ENCODE measurements around the gene PCDH8.
"Not testable (repeated sequence)": the region's sequence is repeated elsewhere in the genome, so short reads cannot be mapped to it uniquely, and the experiment has no call there.

Gene PCDH8

DNA sequence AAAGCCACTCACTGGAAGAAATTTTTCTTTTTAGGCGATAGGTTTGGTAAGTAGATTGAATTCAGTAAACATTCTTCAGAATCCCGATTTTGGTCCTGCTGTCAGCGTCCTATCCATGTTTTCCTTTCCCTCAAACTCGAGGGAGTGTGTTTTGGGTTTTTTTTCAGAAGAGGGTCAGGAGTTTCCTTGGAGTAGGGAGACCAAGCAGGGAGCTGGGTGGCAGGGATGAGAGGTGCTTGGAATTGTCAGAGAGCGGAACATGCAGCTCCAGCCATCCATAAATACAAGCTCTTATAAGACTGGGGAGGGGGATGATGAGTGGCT lies 1.6 kb upstream of the PCDH8 start:
- no peak for DNase-seq (ENCODE audit: low read depth)

DNA sequence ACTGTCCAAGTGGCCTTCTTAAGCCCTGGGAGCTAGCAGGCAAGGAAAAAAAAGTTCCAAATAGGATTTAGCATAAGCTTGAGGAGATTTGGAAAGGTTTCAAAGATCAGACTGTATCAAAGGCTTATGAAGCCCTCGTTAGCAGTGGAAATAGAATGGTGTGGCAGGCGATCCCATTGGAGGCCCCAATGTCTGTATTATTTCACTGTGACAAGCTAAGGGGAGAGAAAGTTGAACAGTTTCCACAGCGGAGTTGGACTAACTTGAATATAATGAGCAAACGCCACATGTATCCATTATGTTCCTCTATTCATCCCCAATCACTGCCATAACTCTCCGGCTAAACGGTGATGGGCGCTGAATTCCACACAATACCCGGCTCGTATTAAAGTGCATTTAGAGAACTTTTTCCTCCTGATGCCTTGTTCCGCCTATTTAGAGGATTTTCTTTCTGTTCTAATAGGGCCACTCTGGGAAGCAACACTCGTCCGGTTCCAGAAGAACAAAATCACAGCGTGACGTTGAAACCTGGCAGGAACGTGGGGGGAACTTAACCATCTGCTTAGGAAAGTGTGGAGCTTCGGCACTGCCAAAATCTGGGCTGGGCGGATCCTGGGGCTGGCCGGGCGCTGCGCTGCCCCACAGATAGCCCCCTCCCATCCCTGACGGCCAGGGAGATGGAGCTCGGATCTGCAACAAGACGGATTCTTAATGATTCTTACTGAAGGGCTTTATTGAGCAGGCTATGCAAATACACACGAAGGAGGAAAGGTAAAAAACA lies 1.0 kb upstream of the PCDH8 start:
- DNase-seq (ENCODE audit: low read depth): no peak

- DNase-seq (ENCODE audit: low read depth): no peak
These were observed 583 bp downstream of the PCDH8 start for GRCh38 chr13:52847682-52848432.

DNA sequence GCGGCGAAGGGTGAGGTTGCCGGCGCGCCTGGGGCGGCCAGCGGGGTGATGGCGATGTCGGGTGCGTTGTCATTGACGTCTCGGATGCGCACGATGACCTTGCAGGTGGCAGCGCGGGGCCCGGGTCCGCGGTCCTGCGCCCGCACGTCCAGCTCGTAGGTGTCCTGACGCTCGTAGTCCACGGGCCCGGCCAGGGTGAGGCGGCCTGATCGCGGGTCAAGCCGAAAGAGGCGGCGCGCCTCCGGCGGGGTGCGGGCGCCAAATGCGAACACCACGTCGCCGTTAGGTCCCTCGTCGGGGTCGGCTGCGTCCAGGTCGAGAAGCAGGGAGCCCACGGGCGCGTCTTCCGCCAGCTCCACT lies 1.1 kb downstream of the PCDH8 start:
- no peak for DNase-seq (ENCODE audit: low read depth)

DNA sequence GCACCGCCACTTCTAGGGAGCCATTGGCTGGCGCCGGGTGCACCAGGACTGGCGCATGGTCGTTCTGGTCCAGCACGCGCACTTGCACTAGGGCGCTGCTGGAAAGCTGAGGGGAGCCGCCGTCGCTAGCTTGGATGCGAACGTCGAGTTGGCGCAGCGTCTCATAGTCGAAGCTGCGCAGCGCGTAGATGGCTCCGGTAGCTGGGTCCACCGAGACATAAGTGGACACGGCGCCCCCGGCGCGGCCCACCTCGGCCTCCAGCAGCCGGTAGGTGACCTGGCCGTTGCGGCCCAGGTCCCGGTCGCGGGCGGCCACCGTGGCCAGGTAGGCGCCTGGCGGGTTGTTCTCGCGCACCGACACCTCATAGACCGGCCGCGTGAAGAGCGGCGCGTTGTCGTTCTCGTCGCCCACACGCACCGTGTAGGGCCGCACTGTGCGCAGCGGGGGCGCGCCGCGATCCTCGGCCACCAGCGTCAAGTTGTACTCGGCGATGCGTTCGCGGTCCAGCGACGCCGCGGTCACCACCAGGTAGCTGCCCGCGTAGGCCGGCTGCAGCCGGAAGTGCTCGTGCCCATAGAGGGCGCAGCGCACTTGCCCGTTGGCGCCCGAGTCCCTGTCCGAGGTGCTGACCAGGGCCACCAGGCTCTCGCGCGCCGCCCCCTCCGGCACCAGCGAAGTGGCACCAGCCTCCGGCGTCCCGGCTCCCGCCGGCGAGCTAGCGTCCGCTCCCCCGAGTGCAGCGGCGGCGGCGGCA lies 1.7 kb downstream of the PCDH8 start:
- DNase-seq (ENCODE audit: low read depth): no peak

DNA sequence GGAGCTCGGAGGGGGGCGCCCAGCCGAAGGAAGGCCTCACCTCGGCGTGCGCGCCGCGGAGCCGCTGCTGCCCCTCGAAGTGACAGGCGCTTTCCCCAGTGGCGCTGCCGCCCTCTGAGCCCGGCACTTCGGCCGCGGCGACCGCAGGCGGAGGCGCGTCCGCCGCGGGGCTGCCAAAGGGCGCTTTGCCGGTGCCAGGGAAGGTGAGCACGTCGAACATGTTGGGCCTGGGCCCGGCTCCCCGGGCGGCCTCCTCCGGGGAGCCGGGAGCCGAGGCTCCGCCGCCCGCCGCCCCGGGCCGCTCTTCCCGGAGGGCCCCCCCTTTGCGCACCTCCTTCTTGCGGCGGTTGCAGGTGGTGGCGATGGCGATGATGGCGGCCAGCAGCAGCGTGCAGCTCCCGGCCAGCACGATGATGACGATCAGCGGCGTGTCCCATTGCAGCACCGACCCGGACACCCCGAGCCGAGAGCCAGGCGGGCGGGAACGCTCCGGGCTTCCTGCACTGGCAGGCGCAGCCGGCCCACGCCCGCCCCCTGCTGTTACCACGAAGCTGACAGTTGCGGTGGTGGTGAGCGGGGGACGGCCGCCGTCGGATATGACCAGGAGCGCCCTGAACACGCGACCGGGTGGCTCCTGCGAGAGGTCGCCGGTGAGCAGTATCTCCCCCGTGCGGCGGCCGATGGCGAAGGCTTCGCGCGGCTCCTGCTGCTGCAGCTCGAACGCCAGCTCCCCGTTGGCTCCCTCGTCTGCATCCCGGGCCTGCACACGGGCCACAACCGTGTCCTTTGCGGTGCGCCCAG lies 2.5 kb downstream of the PCDH8 start:
- DNase-seq (ENCODE audit: low read depth): no peak

- no peak for DNase-seq (ENCODE audit: low read depth)
These were observed 3.1 kb downstream of the PCDH8 start for GRCh38 chr13:52845334-52845761.

GRCh38 chr13:52844836-52845235 lies 3.6 kb downstream of the PCDH8 start:
- no peak for DNase-seq (ENCODE audit: low read depth)

DNA sequence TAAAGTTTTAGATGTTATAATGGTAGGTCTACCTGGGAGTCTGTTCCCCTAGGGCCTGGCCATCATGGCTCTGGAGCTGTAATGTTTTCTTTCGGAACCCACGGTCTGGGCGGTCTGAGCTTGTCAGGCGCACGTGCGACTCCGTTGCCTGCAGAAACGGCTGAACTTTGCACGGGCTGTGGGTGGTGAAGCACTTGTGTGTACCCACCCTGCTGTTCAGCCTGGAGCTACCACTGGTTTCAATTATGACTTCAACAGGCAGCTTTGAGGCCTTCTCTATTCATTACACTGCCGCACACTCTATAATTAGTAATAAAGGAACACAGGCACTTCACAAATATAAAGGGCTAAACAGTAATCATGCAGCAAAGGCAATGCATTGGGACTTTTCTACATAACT lies 6.0 kb downstream of the PCDH8 start:
- DNase-seq (ENCODE audit: low read depth): no peak

DNA sequence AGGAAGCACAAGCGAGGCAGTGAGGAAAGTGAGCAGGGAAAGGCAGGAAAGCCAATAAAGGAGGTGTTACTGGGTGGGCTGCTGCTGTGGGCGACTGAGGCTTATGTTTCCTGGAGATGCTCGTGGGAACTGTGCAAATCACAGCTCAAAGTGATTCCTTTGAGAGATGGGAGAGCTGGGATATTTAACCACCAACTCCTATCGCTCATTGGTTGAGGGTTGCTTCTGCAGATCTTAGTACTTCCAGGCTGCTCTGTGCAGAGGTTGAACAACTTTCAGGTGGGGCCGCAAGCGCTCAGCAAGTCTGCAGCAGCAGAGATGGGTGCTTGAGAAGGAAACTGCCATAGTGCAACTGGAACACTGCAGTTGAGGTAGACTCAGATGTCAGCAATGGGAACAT lies 8.4 kb downstream of the PCDH8 start:
- DNase-seq (ENCODE audit: low read depth): no peak

- no peak for DNase-seq (ENCODE audit: low read depth)
These were observed 9.9 kb downstream of the PCDH8 start for GRCh38 chr13:52838433-52839107.

DNA sequence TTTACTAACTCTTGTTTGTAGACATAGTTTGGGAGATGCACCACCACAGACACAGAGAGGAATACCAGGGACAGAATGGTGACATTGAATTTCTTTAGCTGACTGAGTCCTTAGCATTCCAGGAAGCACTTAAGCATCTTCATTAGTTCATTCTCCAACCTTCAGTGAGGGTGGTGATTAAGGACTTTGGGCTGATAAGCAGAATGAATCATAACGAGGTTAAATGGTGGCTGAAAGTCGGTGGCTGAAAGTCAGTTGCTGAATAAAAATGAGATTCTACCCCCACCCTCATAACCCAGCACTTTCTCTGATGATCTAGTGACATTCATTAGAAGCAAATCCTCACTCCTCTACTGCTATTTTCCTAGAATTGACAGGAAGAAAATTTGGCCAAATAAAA lies 10.6 kb downstream of the PCDH8 start:
- DNase-seq (ENCODE audit: low read depth): no peak

DNA sequence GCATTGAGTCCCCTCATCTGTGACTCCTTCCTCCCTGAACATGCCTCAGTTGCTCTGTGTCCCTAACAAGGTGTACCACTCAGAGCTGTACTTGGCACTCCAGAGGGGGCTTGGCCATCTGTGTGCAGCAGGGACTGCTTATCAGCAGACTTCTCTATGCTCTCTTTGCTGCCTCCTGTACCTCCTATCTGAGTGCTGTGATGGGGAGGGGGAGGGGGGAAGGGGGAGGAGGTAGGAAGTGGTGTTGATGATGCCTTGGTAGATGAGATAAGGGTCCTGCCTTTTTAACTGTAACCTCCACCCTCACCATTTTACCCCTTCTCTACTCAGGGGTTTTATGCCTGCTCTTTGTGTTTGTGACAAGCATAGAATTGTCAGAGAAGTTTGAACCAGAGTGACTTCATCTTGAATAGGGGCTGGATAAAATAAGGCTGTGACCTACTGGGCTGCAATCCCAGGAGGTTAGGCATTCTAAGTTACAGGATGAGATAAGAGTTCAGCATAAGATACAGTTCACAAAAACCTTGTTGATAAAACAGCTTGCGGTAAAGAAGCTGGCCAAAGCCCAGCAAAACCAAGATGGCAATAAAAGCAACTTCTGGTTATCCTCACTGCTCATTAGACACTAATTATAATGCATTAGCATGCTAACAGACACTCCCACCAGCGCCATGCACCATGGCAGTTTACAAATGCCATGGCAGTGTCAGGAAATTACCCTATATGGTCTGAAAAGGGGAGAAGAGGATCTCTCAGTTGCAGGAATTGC lies 13.2 kb downstream of the PCDH8 start:
- no peak for DNase-seq (ENCODE audit: low read depth)

DNA sequence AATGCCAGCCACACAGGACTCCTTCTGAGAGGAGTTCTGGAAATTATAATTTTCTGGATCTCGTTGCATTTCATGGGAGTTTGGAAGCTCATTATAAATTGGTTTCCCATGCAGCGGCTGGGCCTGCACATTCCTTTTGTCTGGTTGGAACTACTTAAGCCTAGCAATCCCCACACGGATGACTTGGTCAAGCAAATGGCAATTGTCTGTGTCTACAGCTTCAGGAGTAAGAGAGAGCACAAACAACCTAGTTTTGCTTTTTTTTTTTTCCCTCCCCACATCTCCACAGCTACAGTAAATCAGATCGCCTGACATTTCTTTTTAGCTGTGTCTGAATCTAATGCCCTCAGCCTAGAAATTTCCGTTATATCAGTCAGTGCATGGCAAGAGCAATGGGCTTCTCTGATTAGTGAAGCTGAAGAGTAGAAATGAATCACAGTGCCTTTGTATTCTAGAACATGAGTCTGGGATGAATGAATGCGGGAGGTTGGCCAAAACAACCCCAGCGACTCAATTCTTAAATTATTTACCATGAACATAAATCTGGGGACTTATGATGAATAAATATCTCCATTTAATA lies 15.1 kb downstream of the PCDH8 start:
- DNase-seq (ENCODE audit: low read depth): no peak

- DNase-seq (ENCODE audit: low read depth): no peak
These were observed 16.1 kb downstream of the PCDH8 start for GRCh38 chr13:52832313-52832712.

GRCh38 chr13:52830946-52831345 lies 17.5 kb downstream of the PCDH8 start:
- DNase-seq (ENCODE audit: low read depth): no peak

- no peak for DNase-seq (ENCODE audit: low read depth)
These were observed 20.6 kb downstream of the PCDH8 start for GRCh38 chr13:52827839-52828238.

DNA sequence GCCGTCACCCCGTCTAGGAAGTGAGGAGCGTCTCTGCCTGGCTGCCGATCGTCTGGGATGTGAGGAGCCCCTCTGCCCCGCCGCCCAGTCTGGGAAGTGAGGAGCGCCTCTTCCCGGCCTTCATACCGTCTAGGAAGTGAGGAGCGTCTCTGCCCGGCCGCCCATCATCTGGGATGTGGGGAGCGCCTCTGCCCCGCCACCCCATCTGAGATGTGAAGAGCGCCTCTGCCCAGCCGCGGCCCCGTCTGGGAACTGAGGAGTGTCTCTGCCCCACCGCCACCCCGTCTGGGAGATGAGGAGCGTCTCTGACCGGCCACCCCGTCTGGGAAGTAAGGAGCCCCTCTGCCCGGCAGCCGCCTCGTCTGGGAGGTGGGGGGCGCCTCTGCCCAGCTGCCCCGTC lies 30.6 kb downstream of the PCDH8 start:
- not testable (repeated sequence) for DNase-seq (ENCODE audit: low read depth)

DNA sequence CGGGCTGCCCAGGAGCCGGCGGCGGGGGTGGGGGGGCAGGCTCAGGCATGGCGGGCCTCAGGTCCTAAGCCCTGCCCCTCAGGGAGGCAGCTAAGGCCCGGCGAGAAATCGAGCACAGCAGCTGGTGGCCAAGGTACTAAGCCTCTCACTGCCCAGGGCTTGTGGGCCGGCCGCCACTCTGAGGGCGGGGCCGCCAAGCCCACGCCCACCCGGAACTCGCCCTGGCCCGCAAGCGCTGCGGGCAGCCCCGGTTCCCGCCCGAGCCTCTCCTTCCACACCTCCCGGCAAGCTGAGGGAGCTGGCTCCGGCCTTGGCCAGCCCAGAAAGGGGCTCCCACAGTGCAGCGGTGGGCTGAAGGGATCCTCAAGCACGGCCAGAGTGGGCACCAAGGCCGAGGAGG lies 33.1 kb downstream of the PCDH8 start:
- DNase-seq (ENCODE audit: low read depth): no peak

- no peak for DNase-seq (ENCODE audit: low read depth)
These were observed 35.5 kb downstream of the PCDH8 start for GRCh38 chr13:52812941-52813340.

DNA sequence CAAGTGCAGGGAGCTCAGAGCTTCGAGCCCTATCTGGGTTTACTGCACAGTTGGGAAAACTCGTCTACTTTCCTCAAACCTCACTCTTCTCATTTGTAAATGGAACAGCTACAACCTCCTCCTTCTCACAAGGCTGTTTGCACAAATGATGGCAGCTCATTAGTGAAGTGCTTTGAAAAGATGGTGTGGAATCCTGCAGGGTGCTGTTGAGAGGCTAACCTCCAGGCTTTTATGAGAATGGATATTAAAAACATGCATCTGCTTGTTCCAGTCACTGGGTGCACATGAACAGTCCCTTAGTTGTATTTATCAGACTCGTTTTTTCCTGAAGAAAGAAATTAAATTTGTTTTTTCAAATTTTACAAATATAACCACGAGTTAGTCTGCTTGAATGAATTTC lies 36.6 kb downstream of the PCDH8 start:
- no peak for DNase-seq (ENCODE audit: low read depth)
